ENCODE measurements around the gene CSF1R.

DNA sequence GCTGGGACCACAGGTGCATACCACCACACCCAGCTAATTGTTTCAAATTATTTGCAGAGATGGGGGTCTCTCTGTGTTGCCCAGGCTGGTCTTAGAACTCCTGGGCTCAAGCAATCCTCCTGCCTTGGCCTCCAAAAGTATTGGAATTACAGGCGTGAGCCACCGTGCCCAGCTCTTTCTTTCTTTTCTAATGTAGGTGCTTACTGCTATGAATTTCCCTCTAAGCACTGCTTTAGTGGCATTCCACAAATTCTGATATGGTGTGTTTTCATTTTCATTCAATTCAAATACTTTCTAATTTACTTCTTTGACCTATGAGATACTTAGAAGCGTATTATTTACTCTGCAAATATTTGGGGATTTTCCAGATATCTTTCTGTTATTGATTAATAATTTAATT lies 70.9 kb downstream of the CSF1R start:
- TF ChIP-seq, protein P1, sequence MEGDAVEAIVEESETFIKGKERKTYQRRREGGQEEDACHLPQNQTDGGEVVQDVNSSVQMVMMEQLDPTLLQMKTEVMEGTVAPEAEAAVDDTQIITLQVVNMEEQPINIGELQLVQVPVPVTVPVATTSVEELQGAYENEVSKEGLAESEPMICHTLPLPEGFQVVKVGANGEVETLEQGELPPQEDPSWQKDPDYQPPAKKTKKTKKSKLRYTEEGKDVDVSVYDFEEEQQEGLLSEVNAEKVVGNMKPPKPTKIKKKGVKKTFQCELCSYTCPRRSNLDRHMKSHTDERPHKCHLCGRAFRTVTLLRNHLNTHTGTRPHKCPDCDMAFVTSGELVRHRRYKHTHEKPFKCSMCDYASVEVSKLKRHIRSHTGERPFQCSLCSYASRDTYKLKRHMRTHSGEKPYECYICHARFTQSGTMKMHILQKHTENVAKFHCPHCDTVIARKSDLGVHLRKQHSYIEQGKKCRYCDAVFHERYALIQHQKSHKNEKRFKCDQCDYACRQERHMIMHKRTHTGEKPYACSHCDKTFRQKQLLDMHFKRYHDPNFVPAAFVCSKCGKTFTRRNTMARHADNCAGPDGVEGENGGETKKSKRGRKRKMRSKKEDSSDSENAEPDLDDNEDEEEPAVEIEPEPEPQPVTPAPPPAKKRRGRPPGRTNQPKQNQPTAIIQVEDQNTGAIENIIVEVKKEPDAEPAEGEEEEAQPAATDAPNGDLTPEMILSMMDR (conservative IDR thresholded peaks at IDR 0.05 in 1 of 2, IDR thresholded peaks at IDR 0.05 in 1 of 2; ENCODE audit: extremely low read depth in 1 of 2, insufficient read depth in 1 of 2, low read depth in 1 of 2, low read length in 2 of 2): no peak
- TF ChIP-seq EZH2 (IDR thresholded peaks at IDR 0.05; ENCODE audit: borderline replicate concordance, low read length): no peak
